Keratinocyte (primary cell): Measurements from ENCODE around the gene SNAPC4. TPM values are rescaled to one million over a fixed set of nuclear protein-coding genes. Genes with fewer than 3 reads are reported as not detected.

Experiments used
- DNase-seq: peaks from one replicate; pipeline ENCODE4 v3.0.0-alpha.2; 2011; ENCODE audit warnings: low read depth, missing footprints, low spot score
- FAIRE-seq: peaks from 2 replicates; lab custom pipeline; 2011; peaks lifted over from hg19 to GRCh38; lab: Jason Lieb, UNC
- H2AFZ ChIP-seq: 2 replicates; pipeline ENCODE4 v1.6.0; 2012; ENCODE audit warnings: low read length, control low read depth, inconsistent platforms; ENCODE audit not compliant: control insufficient read depth
- H3K27ac ChIP-seq: 2 replicates; pipeline ENCODE4 v1.5.1; 2011; ENCODE audit warnings: low read length; ENCODE audit not compliant: control insufficient read depth, insufficient read depth
- H3K27me3 ChIP-seq: 3 replicates; pipeline ENCODE4 v1.6.0; 2011; ENCODE audit warnings: low read length; ENCODE audit not compliant: control insufficient read depth, insufficient read depth; ENCODE audit errors: extremely low read depth
- H3K36me3 ChIP-seq, 2 experiments: 2 replicates in 1 of 2; 3 replicates in 1 of 2; pipeline ENCODE4 v1.5.1; 2011; ENCODE audit warnings: low read length in 2 of 2, mild to moderate bottlenecking in 1 of 2; ENCODE audit not compliant: control insufficient read depth in 2 of 2, insufficient read depth in 2 of 2; ENCODE audit errors: extremely low read depth in 1 of 2
- H3K4me1 ChIP-seq: 3 replicates; pipeline ENCODE4 v1.5.1; 2011; ENCODE audit warnings: low read length; ENCODE audit not compliant: control insufficient read depth, insufficient read depth; ENCODE audit errors: extremely low read depth
- H3K4me2 ChIP-seq: 3 replicates; pipeline ENCODE4 v1.6.0; 2011; ENCODE audit warnings: low read depth, low read length; ENCODE audit not compliant: control insufficient read depth, insufficient read depth; ENCODE audit errors: extremely low read depth
- H3K4me3 ChIP-seq, 3 experiments: fragments of 200-600 bp in 1 of 3; sonication (generic) in 1 of 3; 2 replicates in 2 of 3; 3 replicates in 1 of 3; pipeline ENCODE4 v1.5.1; 2011 to 2016; ENCODE audit warnings: low read length in 3 of 3, mild to moderate bottlenecking in 3 of 3, control low read depth in 2 of 3, inconsistent platforms in 1 of 3, low read depth in 1 of 3, mixed read lengths in 1 of 3, mixed run types in 1 of 3, moderate library complexity in 1 of 3; ENCODE audit not compliant: control insufficient read depth in 2 of 3, insufficient read depth in 2 of 3; ENCODE audit errors: extremely low read depth in 1 of 3
- H3K79me2 ChIP-seq: 2 replicates; pipeline ENCODE4 v1.6.0; 2012; ENCODE audit warnings: low read length; ENCODE audit not compliant: control insufficient read depth, insufficient read depth
- H3K9ac ChIP-seq: 3 replicates; pipeline ENCODE4 v1.6.0; 2011; ENCODE audit warnings: low read length; ENCODE audit not compliant: control insufficient read depth, insufficient read depth; ENCODE audit errors: extremely low read depth
- H3K9me1 ChIP-seq: 3 replicates; pipeline ENCODE4 v1.6.0; 2011; ENCODE audit warnings: low read length; ENCODE audit not compliant: control insufficient read depth, insufficient read depth; ENCODE audit errors: extremely low read depth
- H3K9me3 ChIP-seq: 2 replicates; pipeline ENCODE4 v1.5.1; 2012; ENCODE audit warnings: low read depth, low read length; ENCODE audit not compliant: control insufficient read depth
- H4K20me1 ChIP-seq: 3 replicates; pipeline ENCODE4 v1.6.0; 2011; ENCODE audit warnings: low read length; ENCODE audit not compliant: control insufficient read depth, insufficient read depth; ENCODE audit errors: extremely low read depth
- EZH2 ChIP-seq: IDR thresholded peaks from one replicate; pipeline ENCODE4 v1.6.1; 2012; ENCODE audit warnings: inconsistent platforms, mild to moderate bottlenecking, low read length, moderate library complexity
- dilution Hi-C: fragments of 300-500 bp; cut with MboI; formaldehyde crosslinking; loops from one replicate; pipeline ENCODE4 v1.7.0; 2020; ENCODE audit warnings: low sequenced_read_pairs; ENCODE audit not compliant: extremely low pct_ligation_motif_present
- polyA plus RNA-seq, 5 experiments: library from polyadenylated mRNA; depleted of rRNA in 3 of 5; stranded (reverse) in 3 of 5; stranded (forward) in 1 of 5; unstranded in 1 of 5; fragments of >200 nt; gene quantifications; 1 replicate in 1 of 5; 2 replicates in 3 of 5; 3 replicates in 1 of 5; pipeline versions ENCODE4 v1.2.1 to v1.2.3, GENCODE V29; 2011 to 2012; ENCODE audit warnings: missing spikeins in 2 of 5, low read depth in 1 of 5, low replicate concordance in 1 of 5
- TF ChIP-seq, protein P1 (sequence below), 3 experiments: IDR thresholded peaks in 1 of 3; conservative IDR thresholded peaks in 1 of 3; optimal IDR thresholded peaks in 1 of 3; 2 replicates in 2 of 3; 3 replicates in 1 of 3; pipeline versions ENCODE3 to v1.5.1; 2011; ENCODE audit warnings: low read length in 3 of 3, mild to moderate bottlenecking in 3 of 3, moderate library complexity in 2 of 3, control low read depth in 1 of 3, inconsistent platforms in 1 of 3; ENCODE audit not compliant: insufficient read depth in 2 of 3; ENCODE audit errors: extremely low read depth in 1 of 3

The SNAPC4 gene
- polyA plus RNA-seq, 1 donor (not counting 4 experiments of a cell fraction or from before 2014, with no cell fraction given) = 3.6 TPM

DNA sequence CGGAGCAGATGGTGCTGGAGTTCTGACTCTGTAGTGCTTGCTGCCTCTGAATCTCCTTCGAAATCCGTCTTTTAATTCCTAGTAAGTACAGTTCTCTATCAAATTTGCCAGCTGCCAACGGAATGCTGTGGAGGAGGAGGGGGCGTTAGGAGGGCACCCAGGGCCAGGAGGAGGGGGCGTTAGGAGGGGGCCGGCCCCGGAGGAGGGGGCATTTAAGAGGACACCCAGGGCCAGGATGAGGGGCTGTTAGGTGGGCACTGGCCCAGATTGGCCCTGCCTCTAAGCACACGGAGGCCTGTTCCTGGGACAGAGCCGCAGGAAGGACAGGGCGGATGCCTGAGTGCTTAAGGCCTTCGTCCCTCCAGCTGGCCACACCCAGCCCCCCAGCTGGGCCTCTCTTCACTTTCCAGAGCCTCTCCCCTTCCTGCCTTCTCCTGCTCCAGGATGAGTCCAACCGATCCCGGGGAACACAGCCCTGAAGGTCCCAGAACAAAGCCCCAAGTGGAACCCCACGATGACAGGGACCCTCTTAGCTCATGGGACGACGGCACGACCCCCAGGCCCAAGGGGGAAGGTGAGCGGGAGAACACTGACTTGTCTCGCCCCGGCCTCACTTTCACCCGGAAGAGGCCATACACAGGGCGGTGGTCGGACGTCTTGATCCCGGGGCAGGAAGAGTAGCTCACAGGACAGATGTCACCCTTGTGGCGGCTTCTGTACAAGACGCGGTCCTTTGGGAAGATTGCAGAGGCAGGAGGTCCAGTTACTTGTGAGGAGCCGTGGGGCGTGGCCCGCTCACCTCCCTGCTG is 29.9 kb upstream of the SNAPC4 start:
- Histone ChIP-seq H3K9me3 (no peaks in the 10 kb centered on the region), H3K36me3 (peaks cover 10 to 25% of the 10 kb centered on the region in 2 experiments), H3K4me1 (no peaks in the 10 kb centered on the region), H3K27ac (no peak overlapping the region), H3K9me1 (no peaks in the 10 kb centered on the region), H4K20me1 (no peaks in the 10 kb centered on the region), H3K9ac (no peak overlapping the region), H2AFZ (no peak overlapping the region), H3K27me3 (no peaks in the 10 kb centered on the region), H3K4me2 (no peak overlapping the region), H3K79me2 (peaks cover 14% of the 10 kb centered on the region), H3K4me3 (no peak overlapping the region)
- TF ChIP-seq, protein P1, sequence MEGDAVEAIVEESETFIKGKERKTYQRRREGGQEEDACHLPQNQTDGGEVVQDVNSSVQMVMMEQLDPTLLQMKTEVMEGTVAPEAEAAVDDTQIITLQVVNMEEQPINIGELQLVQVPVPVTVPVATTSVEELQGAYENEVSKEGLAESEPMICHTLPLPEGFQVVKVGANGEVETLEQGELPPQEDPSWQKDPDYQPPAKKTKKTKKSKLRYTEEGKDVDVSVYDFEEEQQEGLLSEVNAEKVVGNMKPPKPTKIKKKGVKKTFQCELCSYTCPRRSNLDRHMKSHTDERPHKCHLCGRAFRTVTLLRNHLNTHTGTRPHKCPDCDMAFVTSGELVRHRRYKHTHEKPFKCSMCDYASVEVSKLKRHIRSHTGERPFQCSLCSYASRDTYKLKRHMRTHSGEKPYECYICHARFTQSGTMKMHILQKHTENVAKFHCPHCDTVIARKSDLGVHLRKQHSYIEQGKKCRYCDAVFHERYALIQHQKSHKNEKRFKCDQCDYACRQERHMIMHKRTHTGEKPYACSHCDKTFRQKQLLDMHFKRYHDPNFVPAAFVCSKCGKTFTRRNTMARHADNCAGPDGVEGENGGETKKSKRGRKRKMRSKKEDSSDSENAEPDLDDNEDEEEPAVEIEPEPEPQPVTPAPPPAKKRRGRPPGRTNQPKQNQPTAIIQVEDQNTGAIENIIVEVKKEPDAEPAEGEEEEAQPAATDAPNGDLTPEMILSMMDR (optimal IDR thresholded peaks at IDR 0.05 in 1 of 3, IDR thresholded peaks at IDR 0.05 in 1 of 3, conservative IDR thresholded peaks at IDR 0.05 in 1 of 3; ENCODE audit: extremely low read depth in 1 of 3, insufficient read depth in 2 of 3, low read length in 3 of 3) = no peak
- no peak for TF ChIP-seq EZH2
- DNase-seq (no peak), FAIRE-seq (no peak)
- dilution Hi-C loops = no loop called here

GRCh38 chr9:136429075-136429628 is 29.2 kb upstream of the SNAPC4 start:
- no peaks in the 10 kb centered on the region for H3K27me3 ChIP-seq
- peaks cover 7% of the 10 kb centered on the region for H3K79me2 ChIP-seq
- no peak for TF ChIP-seq EZH2
- TF ChIP-seq, protein P1 (optimal IDR thresholded peaks at IDR 0.05 in 1 of 3, IDR thresholded peaks at IDR 0.05 in 1 of 3, conservative IDR thresholded peaks at IDR 0.05 in 1 of 3; ENCODE audit: extremely low read depth in 1 of 3, insufficient read depth in 2 of 3, low read length in 3 of 3) = no peak
- H4K20me1 ChIP-seq = no peaks in the 10 kb centered on the region
- H3K9me1 ChIP-seq = no peaks in the 10 kb centered on the region
- H3K4me3 ChIP-seq = no peak overlapping the region
- FAIRE-seq (no peak), DNase-seq (no peak)
- H3K4me2 ChIP-seq = no peak overlapping the region
- no peak overlapping the region for H3K27ac ChIP-seq
- H3K9me3 ChIP-seq = no peaks in the 10 kb centered on the region
- H3K9ac ChIP-seq = no peak overlapping the region
- H2AFZ ChIP-seq = no peak overlapping the region
- H3K4me1 ChIP-seq = no peaks in the 10 kb centered on the region
- peaks cover 16 to 25% of the 10 kb centered on the region in 2 experiments for H3K36me3 ChIP-seq
- dilution Hi-C loops = no loop called here
